Astrocyte of the cerebellum (primary cell): Measurements from ENCODE around the gene MTG2.

Experiments
- DNase-seq: peaks from one replicate; pipeline ENCODE4 v3.0.0-alpha.2; 2011; ENCODE audit warnings: low read depth
- H3K4me3 ChIP-seq: 2 replicates; pipeline ENCODE4 v1.5.1; 2011; ENCODE audit warnings: mild to moderate bottlenecking, low read depth, low read length, moderate library complexity
- CTCF ChIP-seq: IDR thresholded peaks from 2 replicates; pipeline ENCODE4 v1.5.1; 2012; ENCODE audit warnings: low read length, low read depth, moderate library complexity, mild to moderate bottlenecking; ENCODE audit errors: missing control alignments
- in situ Hi-C: cut with HindIII; loops from 2 replicates; pipeline ENCODE4 v1.10.0; 2017; ENCODE audit warnings: low sequenced_read_pairs

The MTG2 gene

DNA sequence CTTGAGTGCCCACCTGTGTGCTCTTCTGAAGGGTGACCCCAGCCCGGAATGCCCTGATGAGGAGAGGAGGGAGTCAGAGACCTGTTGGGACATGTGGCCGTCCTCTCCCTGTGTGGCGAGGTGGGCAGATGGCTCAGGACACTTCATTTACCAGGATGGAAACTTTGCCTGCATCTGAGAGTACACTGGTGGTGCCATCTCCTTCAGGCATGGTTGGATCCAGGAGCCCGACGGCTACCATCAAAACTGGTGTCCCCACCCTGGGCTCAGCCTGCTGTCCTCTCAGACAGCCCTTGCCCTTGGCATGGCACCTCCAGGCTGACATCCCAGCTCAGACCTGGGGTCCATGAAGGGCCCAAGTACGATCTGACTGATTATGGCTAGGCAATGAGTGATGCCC lies 48.5 kb downstream of the MTG2 start:
- no peak for TF ChIP-seq CTCF
- DNase-seq = no peak
- in situ Hi-C loops = no loop called here
- no peak overlapping the region for H3K4me3 ChIP-seq

DNA sequence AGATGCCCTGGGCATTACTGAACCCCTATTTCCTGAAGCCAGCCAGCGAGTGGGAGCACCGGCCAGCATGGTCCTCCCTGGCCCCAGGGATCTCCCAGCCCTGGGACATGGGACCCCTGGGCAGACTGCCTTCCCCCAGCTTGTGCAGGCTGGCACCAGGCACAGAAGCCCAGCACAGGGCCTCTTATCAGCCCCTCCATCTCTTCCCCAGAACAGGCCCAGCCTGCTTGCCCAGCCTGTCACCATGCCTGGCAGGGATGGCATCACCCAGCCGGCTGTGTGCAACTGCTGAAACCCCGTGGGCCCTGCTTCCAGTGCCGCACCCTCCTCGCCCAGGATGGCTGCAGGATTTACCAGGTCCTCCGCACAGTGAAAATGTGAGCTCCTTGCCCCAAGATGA lies 49.4 kb downstream of the MTG2 start:
- no peak for TF ChIP-seq CTCF
- no peak overlapping the region for H3K4me3 ChIP-seq
- in situ Hi-C loops = no loop called here
- no peak for DNase-seq

DNA sequence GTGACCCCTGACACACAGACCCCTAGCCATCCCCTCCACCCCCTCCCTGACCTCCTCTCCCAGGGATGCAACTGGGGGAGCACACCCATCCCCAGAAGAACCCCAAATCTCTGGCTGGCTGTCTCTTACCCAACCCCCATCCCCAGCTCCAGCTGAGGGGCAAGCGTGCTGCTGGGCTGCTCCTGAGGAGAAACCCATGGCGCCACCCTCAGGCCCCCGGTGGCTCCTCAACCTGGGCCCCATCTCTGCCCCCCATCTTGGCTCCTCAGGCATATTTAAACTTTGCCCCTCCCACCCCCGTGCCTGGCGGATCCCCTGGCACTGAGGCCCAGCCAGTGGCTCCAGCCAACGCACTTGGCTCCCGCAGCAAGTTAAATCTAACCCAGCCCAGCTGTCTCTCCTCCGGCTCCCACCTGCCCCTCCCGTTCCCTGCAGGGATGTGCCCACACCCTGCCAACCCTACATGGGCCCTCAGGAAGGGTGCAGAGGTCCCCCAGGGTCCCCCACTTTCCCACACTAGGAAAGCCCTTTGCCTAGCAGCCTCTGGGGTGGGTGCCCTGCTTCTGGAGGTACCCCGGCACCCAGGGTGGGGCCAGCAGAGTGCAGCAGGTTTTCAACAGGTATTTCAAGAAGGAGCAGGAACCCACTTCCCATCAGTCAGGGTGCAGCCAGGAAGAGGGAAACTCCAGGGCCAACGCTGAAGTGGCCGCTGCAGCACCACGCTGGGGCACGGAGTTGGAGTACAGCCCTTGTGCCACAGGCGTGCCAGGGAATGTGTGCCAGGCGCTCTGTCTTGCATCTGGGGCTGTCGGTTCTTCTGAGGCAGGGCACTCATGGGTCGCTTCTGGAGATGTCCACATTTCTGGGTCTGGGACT lies 50.2 kb downstream of the MTG2 start:
- no peak for DNase-seq
- in situ Hi-C loops = no loop called here
- no peak overlapping the region for H3K4me3 ChIP-seq
- TF ChIP-seq CTCF = no peak

DNA sequence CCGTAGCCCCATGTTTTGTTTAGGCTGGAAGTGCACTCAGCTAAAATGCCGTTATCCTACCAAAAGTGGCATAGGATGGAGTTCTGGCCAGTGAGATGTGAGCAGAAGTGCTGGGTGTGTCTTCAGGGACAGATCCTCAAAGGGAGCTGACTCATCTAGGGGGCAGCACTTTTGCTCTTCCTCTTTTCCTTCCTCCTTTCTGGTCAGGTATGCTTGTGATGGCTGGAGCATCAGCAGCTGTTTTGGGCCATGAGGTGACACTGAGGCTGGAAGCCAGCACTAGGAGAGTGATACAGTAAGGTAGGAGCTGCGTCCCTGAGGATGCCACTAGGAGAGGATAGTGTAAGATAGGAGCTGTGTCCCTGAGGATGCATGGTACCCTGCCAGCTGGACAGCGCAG lies 50.9 kb downstream of the MTG2 start:
- in situ Hi-C loops = no loop called here
- no peak for TF ChIP-seq CTCF
- no peak for DNase-seq
- H3K4me3 ChIP-seq = no peak overlapping the region

GRCh38 chr20:62234339-62234738 lies 51.5 kb downstream of the MTG2 start:
- in situ Hi-C loops = no loop called here
- no peak for TF ChIP-seq CTCF
- H3K4me3 ChIP-seq = no peak overlapping the region
- no peak for DNase-seq

- in situ Hi-C loops = no loop called here
- TF ChIP-seq CTCF = no peak
- H3K4me3 ChIP-seq = no peak overlapping the region
- no peak for DNase-seq
Observed at GRCh38 chr20:62235001-62235776, 52.4 kb downstream of the MTG2 start.
